DOHH2 (cell line): Measurements from ENCODE around the gene RAB5A.

ENCODE experiments used
- EZH2phosphoT487 ChIP-seq: fragments of 200-600 bp; sonication (generic); IDR thresholded peaks from 2 replicates; pipeline ENCODE4 v1.6.1; 2017; ENCODE audit warnings: borderline replicate concordance, mild to moderate bottlenecking, antibody characterized with exemption, low read length, moderate library complexity, mixed read lengths
- TF ChIP-seq, protein P1 (sequence below): fragments of 200-600 bp; sonication (generic); IDR thresholded peaks from one replicate; pipeline ENCODE4 v1.5.1; 2014; ENCODE audit warnings: antibody characterized with exemption, mild to moderate bottlenecking, low read depth, low read length; ENCODE audit not compliant: poor library complexity, severe bottlenecking

DNA sequence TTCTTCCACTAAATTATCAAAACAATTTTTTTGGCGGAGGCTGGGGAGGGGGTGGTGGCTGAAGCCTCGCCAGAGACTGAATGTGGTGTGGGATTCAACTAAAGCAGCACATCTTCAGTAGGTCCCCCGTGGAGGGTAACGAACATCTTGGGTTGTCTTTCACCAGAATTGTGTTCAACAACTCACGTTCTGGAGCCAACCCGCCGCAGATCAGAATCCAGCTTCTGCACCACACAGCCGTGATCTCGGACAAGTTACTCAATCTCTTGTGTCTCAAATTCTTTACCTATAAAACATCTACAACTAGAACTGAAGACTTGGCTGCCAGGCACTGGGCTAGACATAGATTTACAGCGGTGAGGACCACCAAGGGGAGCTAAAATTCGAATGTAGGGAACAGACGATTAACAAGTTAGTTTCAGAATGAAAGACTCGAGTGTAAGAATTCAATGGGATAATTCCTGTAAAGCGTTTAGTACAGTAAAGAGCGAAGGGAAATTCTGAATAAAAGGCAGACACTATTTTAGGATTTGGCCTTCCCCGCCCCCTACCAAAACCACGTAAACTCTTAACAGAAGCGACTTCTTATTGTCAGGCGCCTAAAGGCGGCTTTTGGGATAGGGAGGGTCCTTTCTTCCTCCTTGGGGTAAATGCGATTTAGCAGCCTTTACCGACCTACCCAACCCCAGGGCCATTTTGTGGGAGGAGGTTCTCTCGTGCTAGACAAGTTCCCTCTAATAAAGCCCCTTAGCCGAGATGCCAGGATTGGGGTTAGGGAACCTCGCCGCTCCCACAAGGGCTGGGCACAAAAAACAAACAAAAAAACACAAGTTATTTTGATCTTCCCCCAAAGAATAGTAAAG lies 697 bp upstream of the RAB5A start:
- TF ChIP-seq EZH2phosphoT487 = no peak
- TF ChIP-seq, protein P1, sequence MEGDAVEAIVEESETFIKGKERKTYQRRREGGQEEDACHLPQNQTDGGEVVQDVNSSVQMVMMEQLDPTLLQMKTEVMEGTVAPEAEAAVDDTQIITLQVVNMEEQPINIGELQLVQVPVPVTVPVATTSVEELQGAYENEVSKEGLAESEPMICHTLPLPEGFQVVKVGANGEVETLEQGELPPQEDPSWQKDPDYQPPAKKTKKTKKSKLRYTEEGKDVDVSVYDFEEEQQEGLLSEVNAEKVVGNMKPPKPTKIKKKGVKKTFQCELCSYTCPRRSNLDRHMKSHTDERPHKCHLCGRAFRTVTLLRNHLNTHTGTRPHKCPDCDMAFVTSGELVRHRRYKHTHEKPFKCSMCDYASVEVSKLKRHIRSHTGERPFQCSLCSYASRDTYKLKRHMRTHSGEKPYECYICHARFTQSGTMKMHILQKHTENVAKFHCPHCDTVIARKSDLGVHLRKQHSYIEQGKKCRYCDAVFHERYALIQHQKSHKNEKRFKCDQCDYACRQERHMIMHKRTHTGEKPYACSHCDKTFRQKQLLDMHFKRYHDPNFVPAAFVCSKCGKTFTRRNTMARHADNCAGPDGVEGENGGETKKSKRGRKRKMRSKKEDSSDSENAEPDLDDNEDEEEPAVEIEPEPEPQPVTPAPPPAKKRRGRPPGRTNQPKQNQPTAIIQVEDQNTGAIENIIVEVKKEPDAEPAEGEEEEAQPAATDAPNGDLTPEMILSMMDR = no peak
